ENCODE results near the gene ZNF664.

GRCh38 chr12:123989753-123990152 is 16.7 kb downstream of the ZNF664 start:
- TF ChIP-seq CTCF (conservative IDR thresholded peaks at IDR 0.05; ENCODE audit: low read length) (no peak), EZH2phosphoT487 (IDR thresholded peaks at IDR 0.05; ENCODE audit: borderline replicate concordance, low read depth, low read length) (no peak)
